ENCODE measurements around the gene NUMA1. TPM values are rescaled to one million over a fixed set of nuclear protein-coding genes. Genes with fewer than 3 reads are reported as not detected.

Gene NUMA1
- total RNA-seq, 2 experiments from 2014 or later = 189 to 194 TPM

DNA sequence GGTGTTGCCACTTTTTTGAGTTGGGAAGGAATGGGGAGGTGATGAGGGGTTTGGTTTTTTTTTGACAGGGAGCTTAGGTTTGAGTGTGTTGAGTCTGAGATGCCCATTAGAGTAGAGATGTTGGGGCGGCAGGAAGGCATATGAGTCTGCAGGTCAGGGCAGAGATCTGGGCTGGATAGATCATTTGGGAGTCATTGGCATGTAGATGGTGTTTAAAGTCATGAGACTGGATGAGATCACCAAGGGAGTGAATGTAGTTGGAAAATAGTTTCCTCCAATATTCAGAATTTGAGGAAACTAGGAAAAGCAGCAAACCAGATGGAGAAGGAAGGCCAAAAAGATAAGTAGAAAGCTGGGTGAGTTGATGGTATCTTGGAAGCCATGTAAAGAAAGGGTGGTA, 34.2 kb upstream of the NUMA1 start:
- CTCF ChIA-PET = no interaction called here
- H3K4me3 Mint-ChIP-seq = no peak overlapping the region
- H3K36me3 Mint-ChIP-seq (ENCODE audit: low read depth) = peaks cover 2% of the 10 kb centered on the region
- intact Hi-C loops (cut with micrococcal nuclease) = no loop called here
- H3K27ac Mint-ChIP-seq = no peak overlapping the region
- H3K4me1 Mint-ChIP-seq (ENCODE audit: low read depth) = peaks cover 12% of the 10 kb centered on the region
- no peaks in the 10 kb centered on the region for H3K9me3 Mint-ChIP-seq
- no peaks in the 10 kb centered on the region for H3K27me3 Mint-ChIP-seq (ENCODE audit: low read depth)
- DNase-seq = no peak

GRCh38 chr11:72112978-72113808, 32.9 kb upstream of the NUMA1 start:
- CTCF ChIA-PET = interaction anchor here (1.2 kb wide), 1 partner anchor 700 kb away, joined by 3 read pairs; no protein-coding TSS in a partner anchor
- intact Hi-C loops (cut with micrococcal nuclease) = loop anchor here (1.0 to 2.0 kb wide), 8 partner anchors 10 to 660 kb away; partner anchors contain the start of genes CLPB, LAMTOR1, LRRC51 and NADSYN1
- H3K27me3 Mint-ChIP-seq (ENCODE audit: low read depth) = no peaks in the 10 kb centered on the region
- H3K27ac Mint-ChIP-seq = peak overlapping the region; percentile 97
- peak; percentile 19 for DNase-seq
- H3K4me3 Mint-ChIP-seq = peak overlapping the region; percentile 85
- H3K36me3 Mint-ChIP-seq (ENCODE audit: low read depth) = peaks cover 2% of the 10 kb centered on the region
- H3K4me1 Mint-ChIP-seq (ENCODE audit: low read depth) = peaks cover 12% of the 10 kb centered on the region
- no peaks in the 10 kb centered on the region for H3K9me3 Mint-ChIP-seq

GRCh38 chr11:72112143-72112977, 32.0 kb upstream of the NUMA1 start, which contains the start of gene ANAPC15:
Gene ANAPC15, minus strand, starts transcription at chr11:72112695. Its CDS starts 1,419 bp downstream, at chr11:72111276.
- peak within 1 kb of the TSS; percentile 85 for H3K4me3 Mint-ChIP-seq
- peak within 1 kb of the TSS; percentile 97 for H3K27ac Mint-ChIP-seq
- H3K9me3 Mint-ChIP-seq = no peaks in the 10 kb centered on the region
- peaks cover 2% of the 10 kb centered on the region for H3K36me3 Mint-ChIP-seq (ENCODE audit: low read depth)
- intact Hi-C loops (cut with micrococcal nuclease) = loop anchor here (1.0 to 2.0 kb wide), 8 partner anchors 9 to 659 kb away; partner anchors contain the start of genes CLPB, LAMTOR1, LRRC51 and NADSYN1
- H3K4me1 Mint-ChIP-seq (ENCODE audit: low read depth) = peaks cover 12% of the 10 kb centered on the region
- CTCF ChIA-PET = interaction anchor here (0.6 to 1.4 kb wide), 3 partner anchors 13 to 700 kb away, joined by 3 to 4 read pairs (median 4); no protein-coding TSS in a partner anchor
- H3K27me3 Mint-ChIP-seq (ENCODE audit: low read depth) = no peaks in the 10 kb centered on the region
- peak; percentile 100 for DNase-seq

- intact Hi-C loops (cut with micrococcal nuclease) = loop anchor here (1.0 to 2.0 kb wide), 8 partner anchors 8 to 658 kb away; partner anchors contain the start of genes CLPB, LAMTOR1, LRRC51 and NADSYN1
- CTCF ChIA-PET = interaction anchor here (0.6 to 1.4 kb wide), 4 partner anchors 12 to 114 kb away, joined by 3 to 4 read pairs (median 4); no protein-coding TSS in a partner anchor
- DNase-seq = no peak
Observed at GRCh38 chr11:72111300-72112142, 31.2 kb upstream of the NUMA1 start.

DNA sequence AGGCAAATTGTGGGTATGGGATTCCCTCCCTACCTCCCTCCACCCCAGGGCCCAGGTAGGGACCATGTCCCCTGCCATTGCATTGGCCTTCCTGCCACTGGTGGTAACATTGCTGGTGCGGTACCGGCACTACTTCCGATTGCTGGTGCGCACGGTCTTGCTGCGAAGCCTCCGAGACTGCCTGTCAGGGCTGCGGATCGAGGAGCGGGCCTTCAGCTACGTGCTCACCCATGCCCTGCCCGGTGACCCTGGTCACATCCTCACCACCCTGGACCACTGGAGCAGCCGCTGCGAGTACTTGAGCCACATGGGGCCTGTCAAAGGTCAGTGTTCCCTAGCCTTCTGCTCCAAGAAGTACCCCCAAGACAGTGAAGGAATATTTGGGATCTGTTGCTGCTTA, 25.5 kb upstream of the NUMA1 start, which contains the start of gene TOMT:
TOMT (plus strand) TSS at position 37 of the 400 bp plus-strand sequence; CDS start at position 65, 28 bp downstream.
- H3K9me3 Mint-ChIP-seq = no peaks in the 10 kb centered on the region
- H3K27ac Mint-ChIP-seq = no peak within 1 kb of the TSS
- H3K36me3 Mint-ChIP-seq (ENCODE audit: low read depth) = peaks cover 4% of the 10 kb centered on the region
- peaks cover 27% of the 10 kb centered on the region for H3K4me1 Mint-ChIP-seq (ENCODE audit: low read depth)
- H3K4me3 Mint-ChIP-seq = no peak within 1 kb of the TSS
- CTCF ChIA-PET = interaction anchor here (0.6 kb wide), 1 partner anchor 180 kb away, joined by 3 read pairs; no protein-coding TSS in a partner anchor
- DNase-seq = no peak
- intact Hi-C loops (cut with micrococcal nuclease) = no loop called here
- H3K27me3 Mint-ChIP-seq (ENCODE audit: low read depth) = no peaks in the 10 kb centered on the region

More at GRCh38 chr11:72111300-72112142, 31.2 kb upstream of the NUMA1 start:
- no peaks in the 10 kb centered on the region for H3K27me3 Mint-ChIP-seq (ENCODE audit: low read depth)
- H3K27ac Mint-ChIP-seq = peak overlapping the region; percentile 97
- H3K4me1 Mint-ChIP-seq (ENCODE audit: low read depth) = peaks cover 12% of the 10 kb centered on the region
- H3K4me3 Mint-ChIP-seq = peak overlapping the region; percentile 85
- H3K36me3 Mint-ChIP-seq (ENCODE audit: low read depth) = peaks cover 2% of the 10 kb centered on the region
- H3K9me3 Mint-ChIP-seq = no peaks in the 10 kb centered on the region

- no peaks in the 10 kb centered on the region for H3K9me3 Mint-ChIP-seq
- H3K36me3 Mint-ChIP-seq (ENCODE audit: low read depth) = peaks cover 4% of the 10 kb centered on the region
- H3K27me3 Mint-ChIP-seq (ENCODE audit: low read depth) = no peaks in the 10 kb centered on the region
- CTCF ChIA-PET = no interaction called here
- peaks cover 36% of the 10 kb centered on the region for H3K4me1 Mint-ChIP-seq (ENCODE audit: low read depth)
- DNase-seq = no peak
- intact Hi-C loops (cut with micrococcal nuclease) = loop anchor here (1.0 to 2.0 kb wide), 5 partner anchors 9 to 175 kb away; partner anchors contain the start of genes ANAPC15, LRRC51, NUMA1 and RNF121
- peak overlapping the region; percentile 87 for H3K4me3 Mint-ChIP-seq
- peak overlapping the region; percentile 77 for H3K27ac Mint-ChIP-seq
Observed at GRCh38 chr11:72103754-72104167, 23.4 kb upstream of the NUMA1 start.

DNA sequence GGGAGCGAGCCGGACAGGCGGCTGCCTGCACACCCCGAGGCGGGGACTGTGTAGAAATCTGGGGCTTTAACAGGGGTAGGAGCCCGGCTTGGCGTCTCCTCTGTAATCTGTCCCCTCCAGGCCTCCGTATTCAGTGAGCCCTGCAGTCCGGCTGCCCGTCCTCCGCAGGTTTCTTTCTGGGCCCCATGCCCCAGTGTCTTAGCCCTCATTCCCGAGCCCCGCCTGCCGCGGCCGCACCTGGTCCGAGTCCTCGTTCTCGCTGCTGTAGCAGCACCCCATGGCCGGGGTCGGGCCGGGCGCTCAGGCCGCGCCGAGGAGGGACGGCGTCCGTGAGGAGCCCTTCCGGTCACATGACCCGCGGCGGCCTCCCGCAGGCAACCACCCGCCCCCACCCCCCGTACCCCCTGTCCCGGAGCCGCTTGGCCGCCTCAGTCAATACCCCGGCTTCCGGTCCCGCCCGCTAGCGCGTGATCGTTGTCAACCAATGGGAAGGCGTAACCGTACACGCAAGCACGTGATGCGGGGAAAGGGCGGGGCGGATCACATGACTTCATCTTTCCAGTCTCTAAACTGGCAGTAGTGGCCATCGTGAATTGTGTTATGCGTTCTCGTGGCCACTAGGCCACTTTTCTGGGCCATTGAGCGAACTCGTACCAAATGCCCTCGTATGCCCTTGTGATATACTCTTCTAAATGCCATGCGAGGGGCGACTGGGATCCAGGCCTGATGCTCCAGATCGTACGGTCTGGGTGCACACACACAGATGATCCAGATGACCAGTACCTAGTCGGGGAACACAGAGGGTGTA, 22.8 kb upstream of the NUMA1 start, which contains the start of gene LAMTOR1:
LAMTOR1 (minus strand) TSS at position 352 of the 808 bp plus-strand sequence; CDS start at position 279, 73 bp downstream.
- Mint-ChIP-seq H3K4me1 (ENCODE audit: low read depth) (peaks cover 36% of the 10 kb centered on the region), H3K9me3 (no peaks in the 10 kb centered on the region), H3K27me3 (ENCODE audit: low read depth) (no peaks in the 10 kb centered on the region), H3K4me3 (peak within 1 kb of the TSS; percentile 87), H3K27ac (peak within 1 kb of the TSS; percentile 77), H3K36me3 (ENCODE audit: low read depth) (peaks cover 7% of the 10 kb centered on the region)
- CTCF ChIA-PET = interaction anchor here (2.3 to 4.5 kb wide), 2 partner anchors 12 to 78 kb away, joined by 8 to 38 read pairs; no protein-coding TSS in a partner anchor
- DNase-seq = peak; percentile 100
- intact Hi-C loops (cut with micrococcal nuclease) = loop anchor here (1.0 to 2.0 kb wide), 5 partner anchors 9 to 174 kb away; partner anchors contain the start of genes ANAPC15, LRRC51, NUMA1 and RNF121

DNA sequence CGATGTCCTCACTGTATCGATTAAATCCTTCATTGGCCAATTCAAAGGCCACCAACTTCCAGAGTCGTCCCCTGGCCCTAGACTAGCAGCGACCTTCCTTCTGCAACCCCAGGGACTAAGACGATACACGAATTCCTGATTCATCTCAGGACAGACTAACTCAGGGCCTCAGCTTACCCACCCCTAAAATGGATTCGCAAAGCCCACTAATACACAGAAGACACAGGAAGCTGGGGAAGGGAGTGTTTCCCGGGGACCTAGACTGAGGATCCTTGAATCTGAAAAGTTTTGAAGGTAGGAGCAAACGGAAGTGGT, 22.2 kb upstream of the NUMA1 start:
- Mint-ChIP-seq H3K27me3 (ENCODE audit: low read depth) (no peaks in the 10 kb centered on the region), H3K9me3 (no peaks in the 10 kb centered on the region), H3K4me1 (ENCODE audit: low read depth) (peaks cover 38% of the 10 kb centered on the region), H3K27ac (peak overlapping the region; percentile 77), H3K4me3 (peak overlapping the region; percentile 87), H3K36me3 (ENCODE audit: low read depth) (peaks cover 13% of the 10 kb centered on the region)
- intact Hi-C loops (cut with micrococcal nuclease) = loop anchor here (2.0 kb wide), 3 partner anchors 62 to 174 kb away; partner anchors contain the start of genes RNF121 and XNDC1N
- DNase-seq = no peak
- CTCF ChIA-PET = interaction anchor here (0.6 to 4.5 kb wide), 3 partner anchors 11 to 175 kb away, joined by 3 to 38 read pairs (median 8); partner anchors contain the start of gene XNDC1N

DNA sequence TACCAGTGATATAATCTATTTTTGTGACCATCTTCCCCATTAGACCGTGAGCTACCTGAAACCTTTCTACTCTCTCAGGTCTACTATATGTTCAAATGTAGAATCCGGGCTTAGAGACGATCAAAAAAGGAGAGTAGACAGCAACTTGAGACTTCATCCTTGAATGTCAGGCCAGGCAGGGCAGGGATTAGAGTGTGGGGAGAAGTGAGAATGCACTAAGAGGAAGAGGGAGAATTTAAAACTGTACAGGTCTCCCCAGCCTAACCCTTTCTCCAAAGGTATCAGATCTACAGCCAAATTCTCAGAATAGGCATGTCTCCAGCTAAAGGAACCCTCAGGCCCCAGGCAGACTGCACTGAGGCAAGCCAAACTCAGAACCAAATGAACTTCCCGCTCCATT, 21.8 kb upstream of the NUMA1 start:
- intact Hi-C loops (cut with micrococcal nuclease) = loop anchor here (2.0 kb wide), 3 partner anchors 61 to 173 kb away; partner anchors contain the start of genes RNF121 and XNDC1N
- CTCF ChIA-PET = interaction anchor here (0.6 to 4.5 kb wide), 4 partner anchors 11 to 174 kb away, joined by 3 to 38 read pairs (median 6); partner anchors contain the start of gene XNDC1N
- no peak for DNase-seq
- H3K4me1 Mint-ChIP-seq (ENCODE audit: low read depth) = peaks cover 38% of the 10 kb centered on the region
- no peaks in the 10 kb centered on the region for H3K9me3 Mint-ChIP-seq
- peaks cover 14% of the 10 kb centered on the region for H3K36me3 Mint-ChIP-seq (ENCODE audit: low read depth)
- H3K27ac Mint-ChIP-seq = peak overlapping the region; percentile 77
- H3K4me3 Mint-ChIP-seq = peak overlapping the region; percentile 87
- H3K27me3 Mint-ChIP-seq (ENCODE audit: low read depth) = no peaks in the 10 kb centered on the region

GRCh38 chr11:72100462-72100861, 20.1 kb upstream of the NUMA1 start:
- Mint-ChIP-seq H3K9me3 (no peaks in the 10 kb centered on the region), H3K4me1 (ENCODE audit: low read depth) (peaks cover 38% of the 10 kb centered on the region), H3K27me3 (ENCODE audit: low read depth) (no peaks in the 10 kb centered on the region), H3K27ac (peak overlapping the region; percentile 57), H3K36me3 (ENCODE audit: low read depth) (peaks cover 15% of the 10 kb centered on the region), H3K4me3 (no peak overlapping the region)
- DNase-seq = no peak
- CTCF ChIA-PET = interaction anchor here (1.2 to 4.5 kb wide), 5 partner anchors 9 to 83 kb away, joined by 4 to 38 read pairs (median 5); no protein-coding TSS in a partner anchor
- intact Hi-C loops (cut with micrococcal nuclease) = no loop called here

Data from activated naive CD4-positive, alpha-beta T cell treated with anti-CD3 and anti-CD28 coated beads for 36 hours (primary cell).